HEK293T (cell line): ENCODE measurements around the gene DHX40.

Experiments used
- CTCF ChIA-PET: fragments of 350-600 bp; formaldehyde crosslinking; extraction: SDS; loops from one replicate; lab custom pipeline; 2021; ENCODE audit warnings: antibody characterized with exemption, inconsistent platforms; lab: Yijun Ruan, JAX
- POLR2A ChIA-PET: fragments of 350-600 bp; formaldehyde crosslinking; extraction: SDS; loops from one replicate; lab custom pipeline; 2020; ENCODE audit warnings: antibody characterized with exemption, inconsistent platforms; lab: Yijun Ruan, JAX
- DNase-seq: peaks from one replicate; pipeline ENCODE4 v3.0.0; 2012; ENCODE audit warnings: mixed read lengths; ENCODE audit errors: extremely low spot score
- ARNT ChIP-seq: fragments of 450-650 bp; IDR thresholded peaks from 2 replicates; pipeline ENCODE4 v1.6.1; 2017; ENCODE audit warnings: mild to moderate bottlenecking
- BHLHE40 ChIP-seq: fragments of 450-650 bp; IDR thresholded peaks from 2 replicates; pipeline ENCODE4 v1.6.1; 2016; ENCODE audit warnings: mild to moderate bottlenecking, moderate library complexity, borderline replicate concordance
- CTBP1 ChIP-seq: fragments of 450-650 bp; IDR thresholded peaks from 2 replicates; pipeline ENCODE4 v1.6.1; 2016; ENCODE audit warnings: borderline replicate concordance
- ELF4 ChIP-seq: fragments of 450-650 bp; IDR thresholded peaks from 2 replicates; pipeline ENCODE4 v1.6.1; 2017; ENCODE audit warnings: antibody characterized with exemption
- FOXA1 ChIP-seq: fragments of 450-650 bp; IDR thresholded peaks from 2 replicates; pipeline ENCODE4 v1.6.1; 2016; ENCODE audit warnings: mild to moderate bottlenecking
- FOXK2 ChIP-seq: fragments of 450-650 bp; IDR thresholded peaks from 2 replicates; pipeline ENCODE4 v1.6.1; 2016; ENCODE audit warnings: mild to moderate bottlenecking
- FOXM1 ChIP-seq: fragments of 450-650 bp; IDR thresholded peaks from 2 replicates; pipeline ENCODE4 v1.6.1; 2017; ENCODE audit warnings: mild to moderate bottlenecking, borderline replicate concordance
- HDGF ChIP-seq: fragments of 450-650 bp; IDR thresholded peaks from 2 replicates; pipeline ENCODE4 v1.6.1; 2017; ENCODE audit warnings: antibody characterized with exemption, borderline replicate concordance
- L3MBTL2 ChIP-seq: fragments of 450-650 bp; conservative IDR thresholded peaks from 2 replicates; pipeline ENCODE4 v1.6.1; 2016; ENCODE audit warnings: mild to moderate bottlenecking
- LEF1 ChIP-seq: fragments of 450-650 bp; IDR thresholded peaks from 2 replicates; pipeline ENCODE4 v1.6.1; 2017; ENCODE audit warnings: mild to moderate bottlenecking, borderline replicate concordance
- NFRKB ChIP-seq: fragments of 450-650 bp; IDR thresholded peaks from 2 replicates; pipeline ENCODE4 v1.6.1; 2016; ENCODE audit warnings: mild to moderate bottlenecking, moderate library complexity
- SP1 ChIP-seq: fragments of 450-650 bp; IDR thresholded peaks from 2 replicates; pipeline ENCODE4 v1.6.1; 2017
- SUZ12 ChIP-seq: fragments of 450-650 bp; IDR thresholded peaks from 2 replicates; pipeline ENCODE4 v1.6.1; 2016; ENCODE audit warnings: mild to moderate bottlenecking
- TARDBP ChIP-seq: fragments of 450-650 bp; IDR thresholded peaks from 2 replicates; pipeline ENCODE4 v1.6.1; 2016
- ZNF384 ChIP-seq: fragments of 450-650 bp; IDR thresholded peaks from 2 replicates; pipeline ENCODE4 v1.6.1; 2016
- TF ChIP-seq, protein P1 (sequence below): fragments of 450-650 bp; IDR thresholded peaks from 2 replicates; pipeline ENCODE4 v1.6.1; 2016

DHX40 gene

DNA sequence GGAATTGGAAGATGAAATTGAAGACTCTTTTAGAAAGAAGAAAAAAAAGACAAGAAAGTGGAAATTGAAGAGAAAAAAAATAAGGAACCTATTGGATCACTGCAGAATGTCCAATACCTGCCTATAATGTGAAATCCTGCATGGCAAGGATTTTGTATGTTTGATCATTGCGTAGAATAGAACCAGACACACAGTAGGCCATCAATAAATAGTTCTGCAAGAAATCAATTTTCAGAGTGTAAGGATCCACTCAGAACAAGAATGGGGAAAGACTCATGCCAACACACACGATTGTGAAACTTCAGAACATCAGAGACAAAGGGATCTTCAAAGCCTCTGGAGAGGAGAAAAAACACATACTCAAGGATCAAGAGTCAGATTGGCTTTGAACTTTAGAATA lies 39.7 kb upstream of the DHX40 start:
- TF ChIP-seq SUZ12: no peak
- no peak for DNase-seq
- ChIA-PET CTCF (interaction anchor here (1.3 kb wide), 1 partner anchor 11 kb away, joined by 3 read pairs; no protein-coding TSS in a partner anchor), POLR2A (no interaction called here)

DNA sequence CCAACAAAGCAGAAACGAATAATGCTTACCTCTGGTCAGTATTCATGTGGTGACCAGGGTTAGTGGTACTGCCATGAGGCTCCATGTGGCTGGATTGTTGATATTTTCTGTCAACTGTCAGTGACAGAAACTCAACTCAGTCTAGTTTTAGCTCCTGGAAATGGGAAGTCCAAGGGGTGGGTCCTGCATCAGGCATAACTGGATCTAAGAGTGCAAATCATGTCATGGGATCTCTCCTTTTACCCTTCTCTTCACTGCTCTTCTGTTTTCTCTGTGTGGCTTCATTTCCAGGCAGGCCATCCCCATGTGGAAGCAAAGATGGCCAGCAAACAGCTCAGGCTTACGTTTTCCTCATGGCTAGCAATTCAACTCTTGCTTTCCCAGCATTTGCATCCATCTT lies 39.0 kb upstream of the DHX40 start:
- ChIA-PET CTCF (interaction anchor here (0.7 kb wide), 1 partner anchor 13 kb away, joined by 3 read pairs; no protein-coding TSS in a partner anchor), POLR2A (no interaction called here)
- no peak for TF ChIP-seq BHLHE40
- TF ChIP-seq FOXK2: no peak
- TF ChIP-seq, protein P1, sequence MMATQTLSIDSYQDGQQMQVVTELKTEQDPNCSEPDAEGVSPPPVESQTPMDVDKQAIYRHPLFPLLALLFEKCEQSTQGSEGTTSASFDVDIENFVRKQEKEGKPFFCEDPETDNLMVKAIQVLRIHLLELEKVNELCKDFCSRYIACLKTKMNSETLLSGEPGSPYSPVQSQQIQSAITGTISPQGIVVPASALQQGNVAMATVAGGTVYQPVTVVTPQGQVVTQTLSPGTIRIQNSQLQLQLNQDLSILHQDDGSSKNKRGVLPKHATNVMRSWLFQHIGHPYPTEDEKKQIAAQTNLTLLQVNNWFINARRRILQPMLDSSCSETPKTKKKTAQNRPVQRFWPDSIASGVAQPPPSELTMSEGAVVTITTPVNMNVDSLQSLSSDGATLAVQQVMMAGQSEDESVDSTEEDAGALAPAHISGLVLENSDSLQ: no peak
- TF ChIP-seq CTBP1: no peak
- no peak for TF ChIP-seq FOXA1
- no peak for TF ChIP-seq LEF1
- no peak for TF ChIP-seq SUZ12
- TF ChIP-seq ZNF384: no peak
- no peak for TF ChIP-seq TARDBP
- TF ChIP-seq NFRKB: no peak
- TF ChIP-seq SP1: no peak
- no peak for TF ChIP-seq ELF4
- no peak for TF ChIP-seq ARNT
- no peak for DNase-seq

DNA sequence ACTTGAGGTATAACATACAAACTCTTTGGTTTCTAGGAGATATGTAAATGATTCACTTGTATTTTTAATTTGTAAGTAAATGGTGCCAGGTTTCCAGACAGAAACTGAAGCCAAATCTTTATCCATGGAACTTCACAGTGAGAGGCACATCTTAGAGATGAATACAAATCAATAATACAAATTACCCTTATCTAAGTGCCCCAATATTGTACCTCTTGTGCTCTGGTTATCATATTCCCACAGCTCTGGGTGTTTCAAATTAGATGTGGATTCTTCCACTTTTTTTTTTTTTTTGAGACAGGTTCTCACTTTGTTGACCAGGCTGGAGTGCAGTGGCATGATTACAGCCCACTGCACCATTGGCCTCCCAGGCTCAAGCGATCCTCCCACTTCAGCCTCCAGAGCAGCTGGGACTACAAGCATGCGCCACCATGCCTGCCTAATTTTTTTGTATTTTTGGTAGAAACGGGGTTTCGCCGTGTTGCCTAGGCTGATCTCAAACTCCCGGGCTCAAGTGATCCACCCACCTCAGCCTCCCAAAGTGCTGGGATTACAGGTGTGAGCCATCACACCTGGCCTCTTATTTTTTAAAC lies 38.0 kb upstream of the DHX40 start:
- ChIA-PET CTCF (no interaction called here), POLR2A (no interaction called here)
- TF ChIP-seq, protein P1: no peak
- TF ChIP-seq ZNF384 (no peak), NFRKB (no peak), CTBP1 (no peak), FOXK2 (no peak), FOXM1 (no peak), ELF4 (no peak), SUZ12 (no peak), FOXA1 (no peak), BHLHE40 (no peak), SP1 (no peak), LEF1 (no peak), L3MBTL2 (no peak), HDGF (no peak), TARDBP (no peak), ARNT (no peak)
- DNase-seq: no peak

DNA sequence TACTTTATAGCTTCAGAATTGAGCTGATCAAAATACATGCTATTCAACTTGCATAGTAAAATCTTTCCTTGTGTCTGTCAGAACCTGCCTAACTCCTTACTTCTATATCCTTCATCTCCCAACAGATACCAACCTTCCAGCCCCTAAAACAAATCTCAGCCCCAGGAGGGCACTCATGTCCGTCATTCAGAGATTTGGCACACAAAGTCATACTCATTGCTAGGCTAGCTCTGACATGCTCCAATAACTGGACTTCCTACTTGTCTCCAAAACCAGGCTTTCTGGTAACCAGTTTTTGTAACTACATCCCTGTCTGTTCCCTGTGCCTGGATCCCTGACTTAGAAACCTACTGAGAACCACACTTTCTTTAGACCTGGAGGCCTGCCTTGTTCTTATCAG lies 37.5 kb upstream of the DHX40 start:
- CTCF ChIA-PET: no interaction called here
- POLR2A ChIA-PET: no interaction called here
- TF ChIP-seq BHLHE40: no peak
- no peak for TF ChIP-seq SUZ12
- TF ChIP-seq ELF4: no peak
- TF ChIP-seq L3MBTL2: no peak
- TF ChIP-seq ZNF384: no peak
- no peak for TF ChIP-seq SP1
- no peak for TF ChIP-seq ARNT
- TF ChIP-seq FOXK2: no peak
- no peak for TF ChIP-seq CTBP1
- no peak for DNase-seq

DNA sequence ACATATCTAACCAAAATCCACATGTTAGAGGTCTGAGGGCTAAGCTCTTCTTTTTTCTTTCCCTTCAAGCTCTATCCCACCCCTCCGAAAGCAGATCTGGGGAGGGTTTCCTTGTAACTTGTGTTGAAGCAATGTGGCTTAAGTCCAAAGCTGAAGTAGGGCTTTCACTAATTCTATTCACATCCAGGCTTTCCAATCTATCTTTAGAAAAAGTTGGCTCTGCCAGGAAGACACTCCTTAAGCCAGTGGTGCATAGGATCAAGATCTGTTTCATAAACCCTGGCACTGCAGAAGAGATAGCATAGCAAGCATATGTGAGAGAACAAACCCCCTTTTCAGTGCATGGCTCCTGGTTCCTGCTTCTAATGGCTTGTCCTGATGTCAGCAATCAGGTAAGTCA lies 34.9 kb upstream of the DHX40 start:
- ChIA-PET CTCF (interaction anchor here (1.5 kb wide), 1 partner anchor 9 kb away, joined by 6 read pairs; no protein-coding TSS in a partner anchor), POLR2A (no interaction called here)
- DNase-seq: no peak
- TF ChIP-seq FOXK2: no peak
- no peak for TF ChIP-seq L3MBTL2
- no peak for TF ChIP-seq ZNF384
- TF ChIP-seq, protein P1: no peak
- TF ChIP-seq NFRKB: no peak
- no peak for TF ChIP-seq ELF4
- no peak for TF ChIP-seq CTBP1

DNA sequence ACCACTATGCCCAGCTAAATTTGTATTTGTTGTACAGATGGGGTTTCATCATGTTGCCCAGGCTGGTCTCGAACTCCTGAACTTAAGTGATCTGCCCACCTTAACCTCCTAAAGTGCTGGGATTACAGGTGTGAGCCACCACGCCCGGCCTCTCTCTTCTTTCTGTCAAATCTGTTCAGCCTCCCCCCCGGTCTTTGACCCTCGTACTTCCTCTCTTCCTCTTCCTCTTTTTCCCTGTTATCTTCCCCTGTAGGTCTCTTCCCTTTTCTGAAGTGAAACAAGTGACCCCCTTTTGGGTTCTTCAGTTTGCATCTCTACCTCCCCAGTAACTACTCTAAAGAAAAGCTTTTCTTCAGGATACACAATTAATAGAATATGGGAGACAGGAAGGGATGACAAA lies 31.7 kb upstream of the DHX40 start:
- ChIA-PET CTCF (no interaction called here), POLR2A (interaction anchor here (0.7 kb wide), 1 partner anchor 86 kb away, joined by 3 read pairs; the partner anchor contains the start of gene CLTC)
- no peak for DNase-seq
- TF ChIP-seq SP1 (no peak), SUZ12 (no peak)

DNA sequence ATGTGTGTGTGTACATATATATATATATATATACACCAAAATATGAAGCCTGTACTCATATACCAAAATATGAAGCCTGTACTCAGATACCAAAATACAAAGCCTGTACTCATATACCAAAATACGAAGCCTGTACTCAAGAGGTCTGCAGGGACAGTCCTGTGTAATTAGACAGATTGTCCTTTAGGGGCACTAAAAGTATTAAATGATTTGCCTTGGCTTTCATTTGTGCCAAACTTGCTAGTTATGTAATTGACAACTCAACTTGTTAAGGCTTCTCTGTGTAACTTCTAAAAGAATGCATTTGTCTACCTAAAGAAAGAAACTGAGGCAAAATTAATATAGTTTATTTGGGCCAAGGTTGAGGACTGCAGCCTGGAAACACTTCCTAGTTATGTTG lies 30.8 kb upstream of the DHX40 start:
- CTCF ChIA-PET: no interaction called here
- peak; percentile 40 for DNase-seq
- POLR2A ChIA-PET: no interaction called here
- TF ChIP-seq SP1: no peak
